ENCODE results near the gene CHCHD4.

GRCh38 chr3:14147617-14148016, 22.9 kb upstream of the CHCHD4 start:
- TF ChIP-seq CTCF (IDR thresholded peaks at IDR 0.05), result no peak
- no peak for TF ChIP-seq POLR2A (IDR thresholded peaks at IDR 0.05)
